D341Med (cell line): ENCODE data around the gene SYT1.
A peak's percentile ranks its signal among the peaks of the same experiment; 100 is the strongest.

Experiments used
- DNase-seq: peaks from one replicate; pipeline ENCODE4 v3.0.0; 2012; ENCODE audit warnings: low spot score

Gene SYT1

GRCh38 chr12:79296133-79296532, 431.6 kb downstream of the SYT1 start:
- no peak for DNase-seq

DNA sequence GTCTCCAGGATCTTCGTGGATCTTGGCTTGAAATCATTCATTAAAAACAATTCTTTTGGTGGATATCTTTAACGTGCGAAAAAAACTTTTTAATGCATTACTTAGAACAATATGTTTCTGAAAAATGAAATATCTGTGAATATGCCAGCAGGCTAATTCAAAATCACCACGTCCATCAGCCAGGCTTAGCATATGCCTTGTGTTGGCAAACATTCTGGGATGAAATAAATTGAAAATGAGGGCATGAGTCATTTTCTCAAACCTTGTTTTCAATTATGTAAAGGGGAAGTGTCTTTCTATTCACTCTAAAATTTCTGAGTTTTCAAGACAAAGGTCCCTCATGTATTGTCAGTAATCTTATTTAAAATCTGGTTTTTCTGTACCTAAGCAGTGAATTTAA, 432.3 kb downstream of the SYT1 start:
- no peak for DNase-seq

- DNase-seq: no peak
Observed at GRCh38 chr12:79298506-79298905, 433.9 kb downstream of the SYT1 start.

GRCh38 chr12:79299447-79300198, 435.0 kb downstream of the SYT1 start:
- DNase-seq: no peak

DNA sequence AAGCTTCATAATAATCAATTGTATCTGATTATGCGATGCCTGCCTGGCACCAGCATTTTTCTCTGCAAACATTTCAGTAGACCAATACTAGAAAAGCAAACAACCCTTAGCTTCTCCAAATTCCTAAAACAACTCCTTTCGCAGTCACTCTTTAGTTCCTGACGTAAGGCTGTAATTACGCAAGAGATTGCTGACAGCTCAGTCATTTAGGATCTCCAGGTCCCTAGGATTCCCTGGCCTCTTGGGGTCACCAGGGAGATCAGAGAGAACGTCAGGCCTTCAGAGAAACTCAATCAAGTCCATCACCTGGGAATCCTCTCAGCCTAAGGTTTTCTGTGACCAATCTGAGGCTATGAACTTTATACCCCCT, 435.6 kb downstream of the SYT1 start:
- DNase-seq: no peak

DNA sequence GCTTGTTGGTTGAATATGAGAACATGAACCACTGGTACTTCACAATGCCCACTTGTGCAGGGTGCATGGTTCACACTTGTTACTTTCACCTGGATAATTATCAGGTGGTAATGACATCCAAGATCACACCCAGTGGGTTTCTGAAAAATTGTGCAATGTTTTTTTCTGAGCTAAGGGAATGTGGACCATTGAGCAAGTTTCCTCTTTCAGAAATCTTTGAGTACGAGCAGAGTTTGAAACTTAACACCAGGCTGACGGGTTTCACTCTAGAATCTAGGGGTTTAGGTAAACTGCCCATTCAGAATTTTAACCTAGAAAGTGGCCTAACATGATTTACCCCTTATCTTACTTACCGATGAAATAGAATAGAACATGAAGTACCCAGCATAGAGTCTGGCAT, 436.6 kb downstream of the SYT1 start:
- no peak for DNase-seq

- no peak for DNase-seq
Observed at GRCh38 chr12:79302162-79302814, 437.7 kb downstream of the SYT1 start.

- no peak for DNase-seq
Observed at GRCh38 chr12:79307340-79307739, 442.8 kb downstream of the SYT1 start.

- no peak for DNase-seq
Observed at GRCh38 chr12:79309039-79309438, 444.5 kb downstream of the SYT1 start.

- DNase-seq: no peak
Observed at GRCh38 chr12:79317179-79317847, 452.7 kb downstream of the SYT1 start.

GRCh38 chr12:79322905-79323304, 458.3 kb downstream of the SYT1 start:
- peak; percentile 31 for DNase-seq

- DNase-seq: no peak
Observed at GRCh38 chr12:79324571-79324970, 460.0 kb downstream of the SYT1 start.

- DNase-seq: no peak
Observed at GRCh38 chr12:79326222-79326621, 461.6 kb downstream of the SYT1 start.

- no peak for DNase-seq
Observed at GRCh38 chr12:79326663-79327062, 462.1 kb downstream of the SYT1 start.

DNA sequence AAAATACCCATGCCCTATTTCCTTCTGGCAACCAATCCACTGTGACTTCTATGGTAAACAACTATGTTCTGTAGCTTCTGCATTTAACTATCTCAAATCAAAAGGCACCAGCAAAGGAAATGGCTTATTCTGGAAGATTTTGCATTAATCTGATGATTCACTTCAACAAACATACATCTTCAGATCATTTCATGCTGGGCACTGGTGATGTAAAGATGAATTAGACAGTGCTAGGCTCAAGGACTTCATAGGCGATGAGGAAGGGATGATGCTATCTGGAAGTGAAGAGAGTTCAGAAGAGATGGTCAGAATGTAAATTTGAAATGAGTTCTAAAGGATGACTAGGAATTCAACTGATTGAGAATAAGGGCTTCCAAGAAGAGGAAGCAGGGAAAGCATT, 462.9 kb downstream of the SYT1 start:
- no peak for DNase-seq

DNA sequence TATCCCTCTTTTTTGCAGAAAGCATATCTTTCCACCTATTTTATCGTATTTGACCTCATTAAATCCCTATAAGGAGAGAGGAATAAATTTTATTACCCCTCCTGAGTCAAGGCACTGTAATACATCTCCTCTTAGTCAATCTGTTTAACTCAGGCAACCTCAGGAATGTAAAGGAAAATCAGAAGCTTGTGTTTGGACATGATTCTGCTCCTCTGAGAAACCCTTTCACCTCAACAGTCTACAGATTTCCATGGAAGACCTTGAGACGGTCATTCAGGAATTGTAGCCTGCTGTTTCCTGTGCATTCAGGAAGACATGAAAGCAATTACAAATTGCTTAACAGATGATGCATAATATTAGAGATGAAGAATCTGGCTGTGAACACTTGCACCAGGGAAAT, 465.4 kb downstream of the SYT1 start:
- DNase-seq: no peak

DNA sequence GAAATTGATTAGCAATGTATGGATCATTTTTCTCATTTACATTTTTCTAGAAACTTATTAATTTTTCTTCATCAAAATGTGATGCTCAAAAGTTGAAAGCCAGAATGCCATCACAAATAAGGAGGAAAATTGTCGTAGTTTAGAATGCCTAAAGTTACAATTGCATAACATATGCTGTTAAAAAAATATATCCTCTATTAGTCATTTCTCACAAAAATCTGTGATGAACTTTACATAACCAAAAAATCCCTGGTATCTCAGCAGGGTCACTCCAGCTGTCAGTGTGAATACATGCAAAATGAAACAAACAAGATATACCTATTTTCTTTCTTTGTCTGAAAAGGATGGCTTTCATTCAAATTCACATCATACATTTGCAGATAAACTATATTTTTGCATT, 467.3 kb downstream of the SYT1 start:
- no peak for DNase-seq

- DNase-seq: no peak
Observed at GRCh38 chr12:79333144-79333543, 468.6 kb downstream of the SYT1 start.

GRCh38 chr12:79337662-79338290, 473.2 kb downstream of the SYT1 start:
- DNase-seq: no peak

DNA sequence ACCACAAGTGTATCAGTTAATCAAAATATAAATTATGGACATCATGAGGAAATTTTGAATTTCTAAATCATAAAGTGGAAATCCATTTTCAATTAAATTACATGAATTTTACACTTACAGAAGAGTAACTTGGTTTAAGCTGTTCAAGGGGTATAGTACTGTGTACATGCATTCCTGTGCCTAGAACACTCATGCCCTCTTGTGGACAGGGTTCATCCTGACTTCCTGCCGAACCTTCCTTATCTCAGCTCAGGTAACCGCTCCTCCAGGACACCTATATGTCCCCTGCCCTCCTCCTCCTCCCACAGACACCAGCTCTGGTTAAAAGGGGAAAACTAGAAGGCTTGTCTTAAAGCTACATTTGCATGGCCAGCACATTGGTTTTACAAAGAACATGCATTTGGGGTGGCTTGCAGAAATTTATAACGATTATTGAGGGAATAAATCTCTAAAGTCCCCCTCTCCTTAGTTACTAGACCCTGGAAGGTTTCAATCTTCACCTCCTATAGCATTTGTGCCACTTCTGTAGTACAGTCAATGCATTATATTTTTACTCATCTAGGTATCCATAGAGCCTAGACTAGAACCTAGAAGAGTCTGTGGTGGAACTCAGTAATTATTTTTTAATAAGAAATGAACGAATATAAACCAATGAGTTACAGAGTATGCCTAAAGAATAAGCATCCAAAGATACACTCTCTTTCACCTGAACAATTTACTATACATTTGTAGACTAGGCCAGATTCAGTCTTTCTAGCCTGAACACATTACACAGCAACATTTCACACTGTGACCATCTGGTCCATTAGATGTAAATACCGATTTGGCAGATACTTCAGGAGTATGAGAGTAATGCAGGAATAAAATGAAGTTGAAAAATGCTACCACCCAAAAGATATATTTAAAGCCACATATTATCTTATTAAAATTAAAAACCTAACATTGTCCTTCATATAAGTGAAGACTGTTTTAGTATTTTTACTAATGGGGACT, 480.6 kb downstream of the SYT1 start:
- peak; percentile 68 for DNase-seq

- DNase-seq: no peak
Observed at GRCh38 chr12:79347866-79348265, 483.3 kb downstream of the SYT1 start.

DNA sequence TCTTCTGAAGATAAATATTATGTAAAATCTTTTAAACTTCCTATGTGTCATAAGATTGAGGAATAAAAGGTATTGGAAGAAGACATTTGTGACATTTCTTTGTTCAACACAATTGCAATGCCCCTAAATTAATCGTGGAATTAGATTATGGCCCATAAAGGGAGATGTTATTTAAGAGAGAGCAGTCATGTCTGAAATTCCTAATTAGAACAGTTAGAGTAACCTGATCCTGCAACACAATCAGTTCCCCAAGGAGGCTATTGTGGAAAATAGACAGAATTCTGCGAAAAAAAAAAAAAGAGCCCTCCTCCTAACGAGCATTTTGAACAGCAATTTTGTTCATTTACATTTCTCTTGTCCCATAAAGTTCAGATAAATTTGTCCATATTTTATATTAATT, 486.7 kb downstream of the SYT1 start:
- no peak for DNase-seq
